HL-60 (cell line): Measurements from ENCODE around the gene EPC1.

Experiments
- DNase-seq, 2 experiments: peaks; one replicate each; pipeline ENCODE4 v3.0.0-alpha.2; 2010 to 2020; ENCODE audit warnings: low read depth in 1 of 2, low spot score in 1 of 2
- H3K27ac ChIP-seq: fragments of 250-450 bp; sonication (Bioruptor Pico); replicated peaks from 2 replicates; pipeline ENCODE4 v1.5.1; 2020; ENCODE audit warnings: mild to moderate bottlenecking, moderate library complexity
- H3K27me3 ChIP-seq: fragments of 250-450 bp; sonication (Bioruptor Pico); 2 replicates; pipeline ENCODE4 v1.5.1; 2021; ENCODE audit warnings: mild to moderate bottlenecking, moderate library complexity; ENCODE audit not compliant: insufficient read depth, poor library complexity, severe bottlenecking
- H3K4me3 ChIP-seq: replicated peaks from 2 replicates; pipeline ENCODE4 v1.5.1; 2011; ENCODE audit warnings: mild to moderate bottlenecking, control low read depth, low read length; ENCODE audit not compliant: insufficient read depth
- GABPA ChIP-seq: IDR thresholded peaks from 2 replicates; pipeline ENCODE4 v1.6.1; 2012; ENCODE audit warnings: low read depth
- POLR2AphosphoS5 ChIP-seq: IDR thresholded peaks from 2 replicates; pipeline ENCODE4 v1.6.1; 2012; ENCODE audit warnings: low read depth
- REST ChIP-seq: IDR thresholded peaks from 2 replicates; pipeline ENCODE4 v1.6.1; 2012; ENCODE audit warnings: low read depth; ENCODE audit not compliant: insufficient replicate concordance
- SPI1 ChIP-seq: IDR thresholded peaks from 2 replicates; pipeline ENCODE4 v1.6.1; 2012; ENCODE audit warnings: low read depth, mild to moderate bottlenecking, borderline replicate concordance
- TF ChIP-seq, protein P1 (sequence below): IDR thresholded peaks from one replicate; pipeline ENCODE4 v1.5.1; 2011; ENCODE audit warnings: low read length, control low read depth, inconsistent platforms; ENCODE audit not compliant: insufficient read depth

EPC1 gene

GRCh38 chr10:32329061-32329460 lies 17.9 kb downstream of the EPC1 start:
- no peaks in the 10 kb centered on the region for H3K27me3 ChIP-seq
- H3K4me3 ChIP-seq: no peak overlapping the region
- DNase-seq: no peak
- TF ChIP-seq SPI1: no peak
- no peak for TF ChIP-seq REST
- no peak for TF ChIP-seq GABPA
- no peak for TF ChIP-seq POLR2AphosphoS5
- TF ChIP-seq, protein P1, sequence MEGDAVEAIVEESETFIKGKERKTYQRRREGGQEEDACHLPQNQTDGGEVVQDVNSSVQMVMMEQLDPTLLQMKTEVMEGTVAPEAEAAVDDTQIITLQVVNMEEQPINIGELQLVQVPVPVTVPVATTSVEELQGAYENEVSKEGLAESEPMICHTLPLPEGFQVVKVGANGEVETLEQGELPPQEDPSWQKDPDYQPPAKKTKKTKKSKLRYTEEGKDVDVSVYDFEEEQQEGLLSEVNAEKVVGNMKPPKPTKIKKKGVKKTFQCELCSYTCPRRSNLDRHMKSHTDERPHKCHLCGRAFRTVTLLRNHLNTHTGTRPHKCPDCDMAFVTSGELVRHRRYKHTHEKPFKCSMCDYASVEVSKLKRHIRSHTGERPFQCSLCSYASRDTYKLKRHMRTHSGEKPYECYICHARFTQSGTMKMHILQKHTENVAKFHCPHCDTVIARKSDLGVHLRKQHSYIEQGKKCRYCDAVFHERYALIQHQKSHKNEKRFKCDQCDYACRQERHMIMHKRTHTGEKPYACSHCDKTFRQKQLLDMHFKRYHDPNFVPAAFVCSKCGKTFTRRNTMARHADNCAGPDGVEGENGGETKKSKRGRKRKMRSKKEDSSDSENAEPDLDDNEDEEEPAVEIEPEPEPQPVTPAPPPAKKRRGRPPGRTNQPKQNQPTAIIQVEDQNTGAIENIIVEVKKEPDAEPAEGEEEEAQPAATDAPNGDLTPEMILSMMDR: no peak
- H3K27ac ChIP-seq: no peak overlapping the region

GRCh38 chr10:32328499-32328898 lies 18.5 kb downstream of the EPC1 start:
- no peak for DNase-seq
- TF ChIP-seq SPI1: no peak
- no peak for TF ChIP-seq REST
- TF ChIP-seq, protein P1: no peak
- TF ChIP-seq GABPA: no peak
- TF ChIP-seq POLR2AphosphoS5: no peak
- H3K27me3 ChIP-seq: no peaks in the 10 kb centered on the region
- H3K27ac ChIP-seq: no peak overlapping the region
- no peak overlapping the region for H3K4me3 ChIP-seq

DNA sequence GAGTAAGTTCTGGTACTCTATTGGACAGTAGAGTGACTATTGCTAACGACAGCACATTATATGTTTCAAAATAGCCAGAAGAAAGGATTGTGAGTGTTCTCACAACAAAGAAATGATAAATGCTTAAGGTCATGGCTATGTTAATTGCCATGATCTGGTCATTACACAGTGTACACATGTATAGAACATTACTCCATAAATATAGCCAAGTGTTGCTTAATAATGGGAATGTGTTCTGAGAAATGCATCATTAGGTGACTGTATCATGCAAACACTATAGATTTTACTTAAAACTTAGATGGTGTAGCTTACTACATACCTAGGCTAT lies 19.6 kb downstream of the EPC1 start:
- Histone ChIP-seq H3K27ac (no peak overlapping the region), H3K4me3 (no peak overlapping the region), H3K27me3 (no peaks in the 10 kb centered on the region)
- no peak for DNase-seq
- TF ChIP-seq, protein P1: no peak
- TF ChIP-seq POLR2AphosphoS5 (no peak), REST (no peak), GABPA (no peak), SPI1 (no peak)
